ENCODE results near the gene TRAPPC2. TPM values are rescaled to one million over a fixed set of nuclear protein-coding genes. Genes with fewer than 3 reads are reported as not detected.

TRAPPC2 gene
- total and polyA plus RNA-seq, 9 of the 15 experiments (the other 6 are each of a cell fraction or from before 2014, with no cell fraction given) = 10.3 to 30.6 (median 18.6) TPM

DNA sequence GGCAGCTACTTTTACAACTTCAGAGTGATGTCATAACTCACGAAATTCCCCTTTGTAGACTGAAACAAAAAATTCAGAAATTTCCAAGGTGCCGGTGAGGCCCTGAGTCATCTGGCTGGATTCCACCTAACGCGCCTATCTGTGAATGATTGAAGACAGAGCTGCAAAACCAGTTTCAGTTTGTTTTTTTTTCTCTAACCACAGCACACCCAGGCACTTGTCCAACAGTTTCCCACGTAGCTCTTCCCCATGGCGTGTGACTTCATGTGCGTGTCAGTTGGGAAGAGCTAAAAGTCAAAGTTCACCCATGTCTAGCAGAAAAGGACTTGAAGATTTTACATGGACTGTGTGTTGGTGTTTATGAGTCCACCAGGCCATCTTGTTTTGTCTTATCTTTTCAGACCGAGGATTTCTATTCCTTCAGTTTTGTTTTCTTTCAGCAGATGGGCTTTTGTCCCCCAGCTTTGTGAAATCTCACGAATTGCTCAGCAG is 65.1 kb downstream of the TRAPPC2 start (continued):
- TF ChIP-seq, protein P1, sequence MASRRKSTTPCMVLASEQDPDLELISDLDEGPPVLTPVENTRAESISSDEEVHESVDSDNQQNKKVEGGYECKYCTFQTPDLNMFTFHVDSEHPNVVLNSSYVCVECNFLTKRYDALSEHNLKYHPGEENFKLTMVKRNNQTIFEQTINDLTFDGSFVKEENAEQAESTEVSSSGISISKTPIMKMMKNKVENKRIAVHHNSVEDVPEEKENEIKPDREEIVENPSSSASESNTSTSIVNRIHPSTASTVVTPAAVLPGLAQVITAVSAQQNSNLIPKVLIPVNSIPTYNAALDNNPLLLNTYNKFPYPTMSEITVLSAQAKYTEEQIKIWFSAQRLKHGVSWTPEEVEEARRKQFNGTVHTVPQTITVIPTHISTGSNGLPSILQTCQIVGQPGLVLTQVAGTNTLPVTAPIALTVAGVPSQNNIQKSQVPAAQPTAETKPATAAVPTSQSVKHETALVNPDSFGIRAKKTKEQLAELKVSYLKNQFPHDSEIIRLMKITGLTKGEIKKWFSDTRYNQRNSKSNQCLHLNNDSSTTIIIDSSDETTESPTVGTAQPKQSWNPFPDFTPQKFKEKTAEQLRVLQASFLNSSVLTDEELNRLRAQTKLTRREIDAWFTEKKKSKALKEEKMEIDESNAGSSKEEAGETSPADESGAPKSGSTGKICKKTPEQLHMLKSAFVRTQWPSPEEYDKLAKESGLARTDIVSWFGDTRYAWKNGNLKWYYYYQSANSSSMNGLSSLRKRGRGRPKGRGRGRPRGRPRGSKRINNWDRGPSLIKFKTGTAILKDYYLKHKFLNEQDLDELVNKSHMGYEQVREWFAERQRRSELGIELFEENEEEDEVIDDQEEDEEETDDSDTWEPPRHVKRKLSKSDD (conservative IDR thresholded peaks at IDR 0.05; ENCODE audit: low read length) = no peak
- no peak for TF ChIP-seq DACH1 (IDR thresholded peaks at IDR 0.05; ENCODE audit: partially characterized antibody)
- TF ChIP-seq NFIX (CRISPR knock-in tag; IDR thresholded peaks at IDR 0.05; ENCODE audit: low read depth) = no peak
- no peak for TF ChIP-seq PBX2 (CRISPR knock-in tag; IDR thresholded peaks at IDR 0.05; ENCODE audit: low read depth)
- peak; percentile 65 for TF ChIP-seq PBX2 (tag; conservative IDR thresholded peaks at IDR 0.05; ENCODE audit: low read depth)
- no peak for TF ChIP-seq ZNF212 (CRISPR knock-in tag; IDR thresholded peaks at IDR 0.05)
- TF ChIP-seq SMARCC2 (IDR thresholded peaks at IDR 0.05; ENCODE audit: low read depth) = no peak; the same call in 1 of the 2 replicates
- TF ChIP-seq COPS2 (conservative IDR thresholded peaks at IDR 0.05) = no peak
- no peak for TF ChIP-seq TSC22D4 (tag; IDR thresholded peaks at IDR 0.05)
- no peak for TF ChIP-seq MTF1 (CRISPR knock-in tag; IDR thresholded peaks at IDR 0.05; ENCODE audit: borderline replicate concordance)
- TF ChIP-seq MIER1 (IDR thresholded peaks at IDR 0.05; ENCODE audit: low read depth) = no peak
- TF ChIP-seq, protein P2, sequence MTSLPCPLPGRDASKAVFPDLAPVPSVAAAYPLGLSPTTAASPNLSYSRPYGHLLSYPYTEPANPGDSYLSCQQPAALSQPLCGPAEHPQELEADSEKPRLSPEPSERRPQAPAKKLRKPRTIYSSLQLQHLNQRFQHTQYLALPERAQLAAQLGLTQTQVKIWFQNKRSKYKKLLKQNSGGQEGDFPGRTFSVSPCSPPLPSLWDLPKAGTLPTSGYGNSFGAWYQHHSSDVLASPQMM (CRISPR knock-in tag; IDR thresholded peaks at IDR 0.05) = no peak
- TF ChIP-seq SRSF1 (IDR thresholded peaks at IDR 0.05; ENCODE audit: low read depth, low read length) = no peak
- no peak for TF ChIP-seq MLX (CRISPR knock-in tag; conservative IDR thresholded peaks at IDR 0.05)
- no peak for TF ChIP-seq RBFOX2 (IDR thresholded peaks at IDR 0.05; ENCODE audit: low read depth, low read length)
- TF ChIP-seq SLC30A9 (CRISPR knock-in tag; IDR thresholded peaks at IDR 0.05) = no peak
- TF ChIP-seq L3MBTL2 (IDR thresholded peaks at IDR 0.05) = peak; percentile 60
- no peak for TF ChIP-seq ZBTB5 (IDR thresholded peaks at IDR 0.05)
- TF ChIP-seq GTF2F1 (IDR thresholded peaks at IDR 0.05; ENCODE audit: low read depth, low read length) = no peak
- no peak for TF ChIP-seq ZFP30 (CRISPR knock-in tag; IDR thresholded peaks at IDR 0.05; ENCODE audit: borderline replicate concordance)
- peak; percentile 75 for TF ChIP-seq FOSL1 (tag; conservative IDR thresholded peaks at IDR 0.05)

All from K562 (cell line).